GM19023 (cell line): Measurements from ENCODE around the gene DNM2.
A peak's percentile ranks its signal among the peaks of the same experiment; 100 is the strongest.
"Not testable (repeated sequence)": the region's sequence is repeated elsewhere in the genome, so short reads cannot be mapped to it uniquely, and the experiment has no call there.

Experiments used
- ATAC-seq: cut with Tn5 transposase; IDR thresholded peaks from one replicate; pipeline ENCODE4 v1.9.1; 2021; ENCODE audit warnings: mild to moderate bottlenecking, moderate library complexity; ENCODE audit not compliant: unreplicated experiment

The DNM2 gene

DNA sequence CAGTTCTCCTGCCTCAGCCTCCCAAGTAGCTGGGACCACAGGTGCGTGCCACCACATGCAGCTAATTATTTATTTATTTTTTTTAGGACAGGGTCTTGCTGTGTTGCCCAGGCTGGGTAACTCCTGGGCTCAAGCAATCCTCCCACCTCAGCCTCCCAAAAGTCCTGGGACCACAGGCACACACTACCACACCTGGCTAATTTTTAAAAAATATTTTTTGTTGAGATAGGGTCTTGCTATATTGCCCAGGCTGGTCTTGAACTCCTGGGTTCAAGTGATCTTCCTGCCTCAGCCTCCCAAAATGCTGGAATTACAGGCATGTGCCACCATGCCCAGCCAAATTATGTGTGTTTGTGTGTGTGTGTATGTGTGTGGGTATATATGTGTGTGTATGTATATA lies 139.0 kb downstream of the DNM2 start:
- ATAC-seq = not testable (repeated sequence)

DNA sequence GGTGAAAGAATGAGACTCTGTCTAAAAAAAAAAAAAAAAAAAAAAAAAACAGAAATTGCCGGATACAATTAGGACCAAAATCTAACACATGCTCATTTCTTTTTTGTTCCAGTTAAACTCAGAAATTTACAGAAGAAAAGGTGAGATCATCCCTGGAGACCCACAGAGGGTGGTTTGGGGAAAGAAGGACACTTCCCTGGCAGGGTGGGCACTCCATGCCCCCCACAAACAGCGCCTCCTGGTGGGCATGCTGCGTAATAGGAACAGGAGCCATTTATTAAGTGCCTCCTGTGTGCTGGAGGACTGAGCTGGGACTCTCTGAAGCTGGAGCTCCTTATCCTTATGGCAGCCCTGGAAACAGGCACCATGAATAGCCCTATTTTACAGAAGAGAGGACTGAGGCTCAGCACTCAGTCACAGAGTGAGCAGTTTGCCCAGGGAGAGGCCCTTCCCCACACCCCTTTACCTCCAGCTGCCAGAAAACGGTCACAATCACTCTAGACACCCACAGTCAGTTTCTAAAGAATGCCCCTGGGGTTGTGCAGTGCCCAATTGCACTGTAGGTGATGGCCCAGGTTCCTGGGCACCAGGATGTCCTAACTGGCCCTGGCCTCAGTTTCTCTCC lies 140.4 kb downstream of the DNM2 start:
- ATAC-seq = no peak

DNA sequence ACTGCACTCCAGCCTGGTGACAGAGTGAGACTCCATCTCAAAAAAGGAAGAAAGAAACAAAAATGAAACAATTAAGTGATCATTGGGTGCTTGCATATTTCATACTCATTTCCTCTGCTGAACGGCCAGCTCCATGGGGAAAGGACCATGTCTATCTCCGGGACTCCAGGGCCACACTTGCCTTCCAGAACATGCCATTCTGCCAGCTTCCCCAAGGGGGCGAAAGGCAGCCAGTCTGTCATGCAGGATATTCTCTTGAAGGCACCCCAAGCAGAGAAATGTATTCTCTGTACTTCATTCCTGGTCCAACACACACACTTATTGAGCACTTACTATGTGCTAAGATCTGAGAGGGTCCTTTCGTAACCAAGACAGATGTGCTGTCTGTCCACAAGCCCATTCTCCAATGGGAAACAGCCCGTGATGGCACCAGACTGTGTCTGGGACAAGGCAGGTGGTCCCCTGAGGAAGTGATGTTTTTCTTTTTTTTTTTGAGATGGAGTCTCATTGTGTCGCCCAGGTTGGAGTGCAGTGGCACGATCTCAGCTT lies 143.3 kb downstream of the DNM2 start:
- no peak for ATAC-seq

DNA sequence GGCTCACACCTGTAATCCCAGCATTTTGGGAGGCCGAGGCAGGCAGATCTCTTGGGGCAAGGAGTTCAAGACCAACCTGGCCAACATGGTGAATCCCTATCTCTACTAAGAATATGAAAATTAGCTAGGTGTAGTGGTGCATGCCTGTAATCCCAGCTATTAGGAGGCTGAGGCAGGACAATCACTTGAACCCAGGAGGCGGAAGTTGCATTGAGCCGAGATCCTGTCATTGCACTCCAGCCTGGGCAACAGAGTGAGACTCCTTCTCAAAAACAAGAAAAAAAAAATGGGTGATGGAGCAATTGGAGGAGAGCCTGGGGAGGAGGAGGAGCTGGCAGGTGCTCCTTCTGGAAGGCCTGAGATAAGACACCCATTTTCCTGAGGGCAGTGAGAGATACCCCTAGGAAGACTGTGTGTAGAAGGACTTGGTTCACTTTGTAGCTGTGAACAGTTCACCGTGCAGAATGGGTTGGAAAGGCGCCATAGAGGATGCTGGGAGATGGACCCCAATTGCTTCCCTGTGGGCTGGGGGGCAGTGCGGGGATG lies 144.8 kb downstream of the DNM2 start:
- no peak for ATAC-seq

DNA sequence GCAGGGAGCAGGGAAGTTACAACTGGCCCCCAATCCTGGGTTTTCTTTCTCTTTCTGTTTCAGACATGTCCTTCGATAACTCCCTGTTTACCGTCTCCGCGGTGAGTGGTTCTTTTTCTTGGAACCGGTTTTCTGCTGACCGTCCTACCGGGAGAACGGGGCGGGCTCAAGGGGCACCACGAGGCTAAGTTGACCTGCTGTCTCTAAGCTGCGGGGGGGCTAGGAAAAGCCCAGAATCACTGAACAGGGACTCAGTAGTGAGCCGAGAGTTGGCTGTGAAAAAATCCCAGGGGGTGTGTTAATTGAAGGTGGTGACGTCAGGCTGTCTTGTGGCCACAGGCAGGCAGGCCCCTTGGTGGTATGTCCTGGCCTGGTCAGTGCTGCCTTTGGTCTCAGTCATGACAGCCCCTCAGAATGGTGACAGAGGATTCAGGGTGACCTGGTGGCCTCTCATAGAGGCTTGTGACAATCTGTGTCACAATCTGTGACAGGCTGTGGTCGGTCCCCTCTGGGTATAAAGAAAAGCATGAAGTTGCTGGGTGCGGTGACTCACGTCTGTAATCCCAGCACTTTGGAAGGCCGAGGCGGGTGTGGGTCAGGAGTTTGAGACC lies 145.3 kb downstream of the DNM2 start:
- no peak for ATAC-seq

DNA sequence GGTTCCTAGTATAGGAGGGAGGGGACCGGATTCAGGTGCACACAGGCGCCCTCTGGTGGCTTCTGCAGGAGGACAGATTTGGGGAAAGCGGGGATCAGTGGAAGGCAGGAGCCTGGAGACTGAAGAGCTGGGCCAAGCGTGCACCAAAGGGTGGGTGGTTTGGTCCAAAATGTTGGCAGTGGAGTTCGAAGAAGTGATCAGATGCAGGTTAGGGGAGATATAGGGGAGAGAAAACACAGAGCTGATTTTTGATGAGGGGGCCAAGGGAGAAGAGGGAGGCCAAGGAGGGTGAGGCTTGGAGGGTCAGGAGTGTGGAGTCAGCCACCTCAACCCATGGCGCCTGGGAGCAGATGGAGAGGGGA lies 146.6 kb downstream of the DNM2 start:
- ATAC-seq = no peak

GRCh38 chr19:10866495-10866894 lies 148.6 kb downstream of the DNM2 start:
- ATAC-seq = no peak

DNA sequence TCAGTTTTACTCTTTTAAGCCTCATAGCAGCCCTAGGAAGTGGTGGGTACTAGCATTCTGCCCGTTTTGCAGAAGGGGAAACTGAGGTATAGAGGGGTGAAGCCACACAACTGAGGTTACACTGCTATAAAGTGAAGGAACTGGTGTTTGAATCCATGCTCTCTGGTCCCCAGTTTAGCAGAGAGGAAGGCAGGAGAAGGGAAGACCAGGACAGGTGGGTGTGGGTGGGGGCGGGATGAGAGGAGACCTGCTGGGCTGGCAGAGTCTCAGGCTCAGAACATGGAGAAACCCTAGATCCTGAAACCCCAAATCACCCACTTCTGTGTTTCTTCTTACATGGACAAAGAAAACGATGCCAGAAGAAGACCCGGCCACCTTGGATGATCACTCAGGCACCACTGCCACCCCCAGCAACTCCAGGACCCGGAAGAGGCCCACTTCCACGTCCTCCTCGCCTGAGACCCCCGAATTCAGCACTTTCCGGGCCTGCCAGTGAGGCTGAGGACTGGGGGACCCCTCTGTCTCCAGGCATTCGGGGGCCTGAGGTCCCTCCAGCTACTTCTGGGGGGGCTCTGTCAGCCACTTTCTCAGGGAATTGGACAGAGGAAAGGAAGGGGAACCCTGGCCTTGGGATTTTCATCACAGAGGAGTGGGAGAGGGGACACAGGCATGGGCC lies 151.1 kb downstream of the DNM2 start:
- no peak for ATAC-seq

DNA sequence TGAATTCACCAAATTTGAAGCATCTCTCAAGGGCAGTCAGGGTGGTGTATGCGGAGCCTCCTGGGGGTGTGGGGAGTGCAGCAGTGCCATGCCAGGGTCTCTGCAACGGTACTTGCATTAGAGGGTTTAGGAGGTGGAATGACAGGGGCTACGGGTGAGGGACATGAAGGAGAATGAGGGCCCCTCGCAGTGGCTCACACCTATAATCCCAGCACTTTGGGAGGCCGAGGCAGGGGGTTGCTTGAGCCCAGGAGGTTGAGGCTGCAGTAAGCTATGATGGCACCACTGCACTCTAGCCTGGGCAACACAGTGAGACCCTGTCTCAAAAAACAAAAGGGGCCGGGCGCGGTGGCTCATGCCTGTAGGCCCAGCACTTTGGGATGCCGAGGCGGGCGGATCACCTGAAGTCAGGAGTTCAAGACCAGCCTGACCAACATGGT lies 152.0 kb downstream of the DNM2 start:
- not testable (repeated sequence) for ATAC-seq

- ATAC-seq = no peak
Measured at GRCh38 chr19:10870501-10870954, 152.6 kb downstream of the DNM2 start.

GRCh38 chr19:10870955-10871603 lies 153.2 kb downstream of the DNM2 start, which contains the start of gene CARM1:
Gene CARM1 (plus strand): TSS chr19:10871553. CDS start chr19:10871703, 150 bp downstream.
- ATAC-seq = peak; percentile 76

GRCh38 chr19:10871711-10872545 lies 154.0 kb downstream of the DNM2 start:
- ATAC-seq = no peak

- ATAC-seq = no peak
Measured at GRCh38 chr19:10872546-10873107, 154.7 kb downstream of the DNM2 start.

DNA sequence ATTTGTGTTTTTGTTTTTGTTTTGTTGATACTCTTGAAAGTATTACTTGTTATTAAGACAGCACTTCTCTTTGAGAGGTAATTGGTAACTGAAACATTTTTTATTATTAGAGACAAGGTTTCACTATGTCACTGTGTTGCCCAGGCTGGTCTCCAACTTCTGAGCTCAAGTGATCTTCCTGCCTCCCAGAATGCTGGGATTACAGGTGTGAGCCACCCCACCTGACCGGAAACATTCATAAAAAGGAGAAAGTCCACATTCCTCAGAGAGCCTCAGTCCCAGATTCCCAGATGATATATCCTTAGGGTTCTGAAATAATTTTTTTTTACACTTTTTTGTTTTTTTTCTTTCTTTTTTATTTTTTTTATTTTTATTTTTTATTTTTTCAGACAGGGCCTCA lies 156.1 kb downstream of the DNM2 start:
- ATAC-seq = no peak

DNA sequence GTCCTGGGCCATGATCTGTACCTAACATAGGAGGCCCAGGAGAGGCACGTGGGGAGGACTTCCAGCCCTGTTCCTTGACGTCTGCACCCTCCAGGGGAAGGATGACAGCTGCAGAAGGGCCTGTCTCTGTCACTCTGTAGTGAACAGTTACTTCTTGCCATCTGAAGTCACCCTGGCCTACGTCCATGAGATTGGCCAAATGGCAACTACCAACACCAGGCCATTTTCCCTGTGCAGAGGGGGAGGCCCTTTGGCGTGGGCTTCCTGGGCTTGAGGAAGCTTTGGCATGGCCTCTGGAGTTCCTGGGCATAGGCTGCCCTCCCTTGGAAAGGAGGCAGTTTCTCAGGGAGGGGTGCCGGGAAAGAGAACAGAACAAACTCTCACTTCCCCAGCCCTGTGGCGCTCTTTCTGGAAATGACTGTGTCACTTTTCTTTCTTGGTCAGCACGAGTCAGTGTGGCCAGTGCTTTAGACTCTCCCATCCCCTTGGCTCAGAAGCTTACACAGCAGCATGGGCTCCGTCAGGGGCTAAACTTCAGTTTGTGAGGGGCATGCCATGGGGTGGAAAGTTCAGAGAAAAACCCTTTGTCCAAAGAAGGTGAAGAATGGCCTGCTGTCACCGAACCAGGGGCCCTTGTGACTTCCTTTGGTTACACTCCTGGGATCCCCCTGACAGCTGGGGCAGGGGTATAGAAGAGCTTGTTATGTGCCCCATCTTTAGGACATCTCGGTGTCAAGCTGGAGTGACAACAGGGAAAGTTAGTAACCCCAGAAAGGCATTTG lies 158.8 kb downstream of the DNM2 start:
- peak; percentile 69 for ATAC-seq

DNA sequence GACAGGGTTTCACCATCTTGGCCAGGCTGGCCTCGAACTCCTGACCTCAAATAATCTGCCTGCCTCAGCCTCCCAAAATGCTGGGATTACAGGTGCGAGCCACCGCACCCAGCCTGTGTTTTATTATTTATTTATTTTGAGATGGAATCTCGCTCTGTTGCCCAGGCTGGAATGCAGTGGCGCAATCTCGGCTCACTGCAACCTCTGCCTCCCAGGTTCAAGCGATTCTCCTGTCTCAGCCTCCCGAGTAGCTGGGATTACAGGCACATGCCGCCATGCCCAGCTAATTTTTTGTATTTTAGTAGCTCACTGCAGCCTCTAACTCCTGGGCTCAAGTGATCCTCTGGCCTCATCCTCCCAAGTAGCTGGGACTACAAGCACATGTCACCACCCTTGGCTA lies 159.7 kb downstream of the DNM2 start:
- ATAC-seq = not testable (repeated sequence)

- ATAC-seq = no peak
Measured at GRCh38 chr19:10878253-10878652, 160.4 kb downstream of the DNM2 start.
